Lung (tissue), 12 donors: ENCODE results near the gene YTHDC1. TPM values are rescaled to one million over a fixed set of nuclear protein-coding genes. Genes with fewer than 3 reads are reported as not detected.
"Not testable (repeated sequence)": the region's sequence is repeated elsewhere in the genome, so short reads cannot be mapped to it uniquely, and the experiment has no call there.

ENCODE experiments used
- ATAC-seq: fragments of 200-7000 bp; cut with Tn5 transposase; one replicate; pipeline ENCODE4 v1.9.1; 2020; ENCODE audit warnings: moderate number of reproducible peaks; ENCODE audit not compliant: insufficient read depth, low FRiP score
- DNase-seq, 3 donors: peaks; one replicate each; pipeline ENCODE4 v3.0.0-alpha.2; 2013 to 2017
- H3K27ac ChIP-seq, 2 donors: one replicate each; pipeline ENCODE4 v1.5.1; 2013; ENCODE audit warnings: mild to moderate bottlenecking in 2 of 2, moderate library complexity in 2 of 2, control low read depth in 1 of 2, inconsistent platforms in 1 of 2, low read depth in 1 of 2, low read length in 1 of 2
- H3K27me3 ChIP-seq, 3 donors: one replicate each; pipeline ENCODE4 v1.5.1; 2013; ENCODE audit warnings: low read length in 2 of 3; ENCODE audit not compliant: control insufficient read depth in 3 of 3, insufficient read depth in 3 of 3
- H3K36me3 ChIP-seq, 4 donors: one replicate each; pipeline ENCODE4 v1.5.1; 2013; ENCODE audit warnings: low read length in 4 of 4, mild to moderate bottlenecking in 1 of 4, moderate library complexity in 1 of 4; ENCODE audit not compliant: control insufficient read depth in 4 of 4, insufficient read depth in 4 of 4
- H3K4me1 ChIP-seq, 5 donors: one replicate each; pipeline ENCODE4 v1.5.1; 2013; ENCODE audit warnings: low read length in 5 of 5, mild to moderate bottlenecking in 2 of 5, moderate library complexity in 1 of 5; ENCODE audit not compliant: control insufficient read depth in 5 of 5, insufficient read depth in 5 of 5
- H3K4me3 ChIP-seq: one replicate; pipeline ENCODE4 v1.5.1; 2013; ENCODE audit warnings: mild to moderate bottlenecking, control low read depth, moderate library complexity
- H3K9ac ChIP-seq, 2 donors: one replicate each; pipeline ENCODE4 v1.5.1; 2013; ENCODE audit warnings: low read length in 2 of 2, control low read depth in 1 of 2; ENCODE audit not compliant: insufficient read depth in 1 of 2
- H3K9me3 ChIP-seq, 4 donors: one replicate each; pipeline ENCODE4 v1.5.1; 2013; ENCODE audit warnings: low read length in 3 of 4, mild to moderate bottlenecking in 1 of 4, moderate library complexity in 1 of 4; ENCODE audit not compliant: control insufficient read depth in 4 of 4, insufficient read depth in 3 of 4
- WGBS, 2 donors: extraction: QIAGEN DNeasy Blood & Tissue Kit; methylation state at CpG; one replicate each; pipeline ENCODE4 v1.1.7; 2013; 5-methylcytosine and 5-hydroxymethylcytosine counted together
- polyA plus RNA-seq, 2 donors: library from polyadenylated mRNA; stranded (reverse); fragments of 200-250 nt; gene quantifications; one replicate each; pipeline ENCODE4 v1.2.1, GENCODE V29; 2013
- total RNA-seq, 2 donors: library from RNA; depleted of rRNA in 1 of 2; stranded (reverse); fragments of >200 nt in 1 of 2; gene quantifications; one replicate each; pipeline ENCODE4 v1.2.1, GENCODE V29; 2014 to 2021
- TF ChIP-seq, protein P1 (sequence below): IDR thresholded peaks from 2 replicates; pipeline ENCODE4 v1.5.1; 2012; ENCODE audit warnings: mild to moderate bottlenecking; ENCODE audit errors: control extremely low read depth, extremely low read depth
- donor health status: control.
- donor health status: control.
- donor health status: Bipolar disorder and iron deficiency.
- donor health status: healthy.
- donor health status: DM: yes; HTN: yes; CAD: no.

The YTHDC1 gene
- total and polyA plus RNA-seq, 4 donors = 37.4 to 207 (median 49.2) TPM

DNA sequence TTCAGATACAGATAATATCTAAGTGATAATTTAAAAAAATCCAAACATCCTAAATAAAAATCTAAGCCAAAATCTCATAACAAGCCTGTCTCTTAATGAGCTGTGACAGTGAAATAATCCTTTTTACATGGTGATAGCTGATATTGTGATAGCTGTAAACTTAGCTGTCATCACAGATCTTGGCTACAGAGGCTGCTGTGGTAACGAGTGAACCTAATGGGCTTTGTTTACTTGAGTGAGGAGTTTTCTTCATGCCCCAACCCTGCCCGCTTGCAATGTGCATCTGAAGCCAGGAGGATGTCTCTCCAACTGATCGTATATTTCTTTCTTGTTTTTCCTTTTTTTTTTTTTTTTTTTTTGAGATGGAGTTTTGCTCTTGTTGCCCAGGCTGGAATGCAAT is 41.5 kb upstream of the YTHDC1 start:
- DNase-seq (peak; percentile 51 to 77 (median 74)), ATAC-seq (no peak)
- Histone ChIP-seq H3K9ac (no peak overlapping the region), H3K36me3 (no peaks in the 10 kb centered on the region), H3K4me1 (peaks cover 0 to 17% (median 0%) of the 10 kb centered on the region in 5 donors), H3K9me3 (no peaks in the 10 kb centered on the region), H3K27ac (no peak overlapping the region), H3K4me3 (no peak overlapping the region), H3K27me3 (no peaks in the 10 kb centered on the region)
- 49 to 58% methylated on average over 3 of the region's 3 CpGs for WGBS, 2 donors
- TF ChIP-seq, protein P1, sequence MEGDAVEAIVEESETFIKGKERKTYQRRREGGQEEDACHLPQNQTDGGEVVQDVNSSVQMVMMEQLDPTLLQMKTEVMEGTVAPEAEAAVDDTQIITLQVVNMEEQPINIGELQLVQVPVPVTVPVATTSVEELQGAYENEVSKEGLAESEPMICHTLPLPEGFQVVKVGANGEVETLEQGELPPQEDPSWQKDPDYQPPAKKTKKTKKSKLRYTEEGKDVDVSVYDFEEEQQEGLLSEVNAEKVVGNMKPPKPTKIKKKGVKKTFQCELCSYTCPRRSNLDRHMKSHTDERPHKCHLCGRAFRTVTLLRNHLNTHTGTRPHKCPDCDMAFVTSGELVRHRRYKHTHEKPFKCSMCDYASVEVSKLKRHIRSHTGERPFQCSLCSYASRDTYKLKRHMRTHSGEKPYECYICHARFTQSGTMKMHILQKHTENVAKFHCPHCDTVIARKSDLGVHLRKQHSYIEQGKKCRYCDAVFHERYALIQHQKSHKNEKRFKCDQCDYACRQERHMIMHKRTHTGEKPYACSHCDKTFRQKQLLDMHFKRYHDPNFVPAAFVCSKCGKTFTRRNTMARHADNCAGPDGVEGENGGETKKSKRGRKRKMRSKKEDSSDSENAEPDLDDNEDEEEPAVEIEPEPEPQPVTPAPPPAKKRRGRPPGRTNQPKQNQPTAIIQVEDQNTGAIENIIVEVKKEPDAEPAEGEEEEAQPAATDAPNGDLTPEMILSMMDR = no peak

DNA sequence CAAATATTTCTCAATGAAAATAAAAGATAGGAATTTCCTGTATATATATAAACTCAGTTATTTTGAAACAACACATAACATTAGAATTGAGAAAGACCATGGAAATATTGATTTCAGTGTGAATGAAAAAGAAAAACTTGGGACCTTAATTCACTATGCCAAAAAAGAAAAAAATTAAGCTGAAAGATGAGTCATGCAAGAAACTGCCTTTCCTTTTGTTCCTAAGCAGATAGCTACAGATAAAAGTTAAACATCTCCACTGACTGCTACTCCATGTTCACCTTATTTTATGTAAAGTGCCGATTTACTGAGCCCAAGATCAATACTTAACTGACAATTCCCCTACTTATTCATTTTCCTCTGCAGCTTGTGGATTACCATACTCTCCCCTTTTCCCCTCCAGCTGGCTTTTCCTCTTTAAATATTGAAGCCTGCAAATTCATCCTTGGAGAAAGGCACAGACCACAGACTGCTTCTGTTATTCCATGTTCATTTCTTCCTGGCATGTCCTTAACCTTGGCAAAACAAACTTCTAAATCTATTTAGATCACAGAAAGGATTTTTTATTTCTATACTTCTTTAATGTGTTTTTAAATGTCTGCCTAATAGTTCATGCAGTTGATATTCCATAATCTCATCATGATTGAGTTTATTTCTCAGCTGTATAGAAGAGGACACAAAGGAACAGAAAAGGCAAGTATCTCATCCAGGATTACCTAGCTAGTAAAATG is 40.5 kb upstream of the YTHDC1 start:
- WGBS, 2 donors = 61 to 86% methylated on average over 1 of the region's 1 CpG
- Histone ChIP-seq H3K4me1 (peaks cover 0 to 17% (median 0%) of the 10 kb centered on the region in 5 donors), H3K9ac (no peak overlapping the region), H3K4me3 (no peak overlapping the region), H3K9me3 (no peaks in the 10 kb centered on the region), H3K27ac (no peak overlapping the region), H3K27me3 (no peaks in the 10 kb centered on the region), H3K36me3 (no peaks in the 10 kb centered on the region)
- DNase-seq (peak in 2 of 3 donors; percentile 70 to 76), ATAC-seq (no peak)
- TF ChIP-seq, protein P1 = no peak

- not testable (repeated sequence) for H3K9ac ChIP-seq, H3K27ac ChIP-seq, H3K36me3 ChIP-seq, H3K4me3 ChIP-seq, H3K9me3 ChIP-seq, DNase-seq, ATAC-seq, H3K27me3 ChIP-seq
- H3K4me1 ChIP-seq = peaks cover 0 to 17% (median 0%) of the 10 kb centered on the region in 5 donors
- 79 to 86% methylated on average over 6 of the region's 6 CpGs for WGBS, 2 donors
Measured at GRCh38 chr4:68389386-68389913, 39.6 kb upstream of the YTHDC1 start.

DNA sequence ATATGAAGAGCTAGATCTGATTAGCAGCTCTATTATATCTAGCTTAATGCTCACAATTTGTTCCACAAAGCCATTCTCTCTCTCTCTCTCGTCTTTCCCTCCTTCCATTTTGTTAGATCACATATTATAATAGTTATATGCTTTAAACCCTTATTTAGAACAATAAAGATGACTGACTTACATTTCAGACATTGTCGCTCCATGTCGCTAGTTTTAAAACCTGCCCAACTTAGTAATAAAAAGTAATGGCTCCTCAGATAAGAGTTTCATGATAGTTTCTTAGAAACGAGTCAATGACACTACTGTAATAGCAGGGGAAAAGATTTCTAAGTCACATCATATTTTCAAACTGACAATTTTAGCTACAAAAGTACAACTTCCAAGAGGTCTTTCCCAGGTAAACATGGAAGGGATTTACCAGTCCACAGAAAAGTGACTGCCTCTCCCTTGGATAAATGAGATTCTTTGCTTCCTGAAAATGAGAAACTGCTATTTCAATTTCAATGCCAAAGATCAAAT is 38.5 kb upstream of the YTHDC1 start:
- no peaks in the 10 kb centered on the region for H3K27me3 ChIP-seq
- peaks cover 0 to 17% (median 0%) of the 10 kb centered on the region in 5 donors for H3K4me1 ChIP-seq
- H3K9me3 ChIP-seq = no peaks in the 10 kb centered on the region
- no peak overlapping the region for H3K27ac ChIP-seq
- 63 to 66% methylated on average over 4 of the region's 4 CpGs for WGBS, 2 donors
- H3K4me3 ChIP-seq = no peak overlapping the region
- TF ChIP-seq, protein P1 = no peak
- H3K9ac ChIP-seq = no peak overlapping the region
- DNase-seq (no peak), ATAC-seq (no peak)
- H3K36me3 ChIP-seq = no peaks in the 10 kb centered on the region
